H1 (cell line): ENCODE measurements around the gene KLHL26. TPM values are rescaled to one million over a fixed set of nuclear protein-coding genes. Genes with fewer than 3 reads are reported as not detected.

Experiments used
- CTCF ChIA-PET: fragments of 300-600 bp; sonication (Branson Sonifier 250); formaldehyde crosslinking; loops from one replicate; lab custom pipeline; 2021; ENCODE audit not compliant: partially characterized antibody; lab: Charles Lee
- POLR2A ChIA-PET: fragments of 300-600 bp; sonication (Branson Sonifier 250); formaldehyde crosslinking; loops from one replicate; lab custom pipeline; 2021; ENCODE audit warnings: inconsistent platforms; ENCODE audit not compliant: partially characterized antibody; lab: Charles Lee
- DNase-seq, 2 experiments: peaks; one replicate each; pipeline versions ENCODE4 v3.0.0 to v3.0.0-alpha.2; 2010 to 2022; ENCODE audit warnings: low spot score in 2 of 2, low read depth in 1 of 2, mixed read lengths in 1 of 2
- FAIRE-seq: peaks from 2 replicates; lab custom pipeline; 2011; peaks lifted over from hg19 to GRCh38; lab: Jason Lieb, UNC
- H2AFZ ChIP-seq: 2 replicates; pipeline ENCODE4 v1.8.1; 2012; ENCODE audit warnings: low read length, inconsistent platforms
- H2AK5ac ChIP-seq: 2 replicates; pipeline ENCODE4 v1.6.1; 2013; ENCODE audit warnings: low read depth, low read length
- H2BK120ac ChIP-seq: replicated peaks from 2 replicates; pipeline ENCODE3; 2013; ENCODE audit warnings: low read depth, low read length, inconsistent platforms
- H2BK12ac ChIP-seq: 2 replicates; pipeline ENCODE4 v1.6.1; 2013; ENCODE audit warnings: low read depth, low read length
- H2BK15ac ChIP-seq: 2 replicates; pipeline ENCODE4 v1.6.1; 2013; ENCODE audit warnings: low read length
- H2BK20ac ChIP-seq: 2 replicates; pipeline ENCODE4 v1.6.1; 2013; ENCODE audit warnings: low read length
- H2BK5ac ChIP-seq: 2 replicates; pipeline ENCODE4 v1.6.1; 2013; ENCODE audit warnings: low read depth, low read length
- H3K14ac ChIP-seq: 2 replicates; pipeline ENCODE4 v1.6.1; 2013; ENCODE audit warnings: inconsistent platforms; ENCODE audit not compliant: insufficient read length
- H3K18ac ChIP-seq: 2 replicates; pipeline ENCODE4 v1.6.1; 2013; ENCODE audit warnings: low read length; ENCODE audit errors: extremely low read depth
- H3K23ac ChIP-seq: 2 replicates; pipeline ENCODE4 v1.6.1; 2013; ENCODE audit warnings: inconsistent platforms; ENCODE audit not compliant: insufficient read length
- H3K23me2 ChIP-seq: 2 replicates; pipeline ENCODE4 v1.6.1; 2013; ENCODE audit warnings: low read depth, low read length
- H3K27ac ChIP-seq: 2 replicates; pipeline ENCODE4 v1.6.1; 2011; ENCODE audit warnings: low read depth, low read length, inconsistent platforms
- H3K27me3 ChIP-seq, 4 experiments: replicated peaks in 1 of 4; 1 replicate in 1 of 4; 2 replicates in 3 of 4; pipeline versions ENCODE4 v1.6.1 to v1.8.1; 2011 to 2013; ENCODE audit warnings: low read length in 3 of 4, mild to moderate bottlenecking in 3 of 4, inconsistent platforms in 2 of 4, mixed read lengths in 2 of 4, moderate library complexity in 1 of 4; ENCODE audit not compliant: control insufficient read depth in 3 of 4, insufficient read depth in 3 of 4; ENCODE audit errors: extremely low read depth in 1 of 4
- H3K36me3 ChIP-seq, 4 experiments: 2 replicates each; pipeline versions ENCODE4 v1.6.1 to v1.8.1; 2011 to 2013; ENCODE audit warnings: mild to moderate bottlenecking in 4 of 4, low read length in 3 of 4, moderate library complexity in 2 of 4, control low read depth in 1 of 4, inconsistent platforms in 1 of 4; ENCODE audit not compliant: insufficient read depth in 4 of 4, control insufficient read depth in 2 of 4
- H3K4ac ChIP-seq: replicated peaks from 2 replicates; pipeline ENCODE3; 2013; ENCODE audit warnings: low read length, low read depth, mixed read lengths, inconsistent platforms; ENCODE audit not compliant: insufficient read length
- H3K4me1 ChIP-seq, 4 experiments: replicated peaks in 1 of 4; 1 replicate in 1 of 4; 2 replicates in 3 of 4; pipeline versions ENCODE4 v1.6.1 to v1.8.1; 2011 to 2013; ENCODE audit warnings: low read length in 3 of 4, inconsistent platforms in 2 of 4, mixed read lengths in 1 of 4; ENCODE audit not compliant: insufficient read depth in 4 of 4, control insufficient read depth in 3 of 4
- H3K4me2 ChIP-seq, 2 experiments: 2 replicates each; pipeline versions ENCODE4 v1.6.1 to v1.8.1; 2011 to 2013; ENCODE audit warnings: low read depth in 2 of 2, low read length in 2 of 2, control low read depth in 1 of 2, inconsistent platforms in 1 of 2, mild to moderate bottlenecking in 1 of 2; ENCODE audit not compliant: insufficient read depth in 1 of 2
- H3K4me3 ChIP-seq, 4 experiments: fragments of 200-600, 300-600 bp in 1 of 4; sonication (generic), shearing (Covaris generic), sonication (Bioruptor Twin) in 1 of 4; 2 replicates each; pipeline versions ENCODE4 v1.5.1 to v1.8.1; 2011 to 2016; ENCODE audit warnings: low read length in 4 of 4, low read depth in 3 of 4, control low read depth in 2 of 4, inconsistent platforms in 2 of 4, mild to moderate bottlenecking in 2 of 4, mixed read lengths in 1 of 4, moderate library complexity in 1 of 4; ENCODE audit not compliant: insufficient read depth in 2 of 4; ENCODE audit errors: extremely low read depth in 1 of 4
- H3K56ac ChIP-seq: replicated peaks from 2 replicates; pipeline ENCODE3; 2013; ENCODE audit warnings: low read depth, mild to moderate bottlenecking, mixed read lengths, low read length, inconsistent platforms; ENCODE audit not compliant: insufficient read length
- H3K79me1 ChIP-seq: 2 replicates; pipeline ENCODE4 v1.6.1; 2013; ENCODE audit warnings: low read depth, low read length, control low read depth
- H3K79me2 ChIP-seq, 2 experiments: 2 replicates each; pipeline versions ENCODE4 v1.6.1 to v1.8.1; 2012 to 2013; ENCODE audit warnings: low read length in 2 of 2, mild to moderate bottlenecking in 2 of 2, inconsistent platforms in 1 of 2; ENCODE audit not compliant: insufficient read depth in 2 of 2, control insufficient read depth in 1 of 2
- H3K9ac ChIP-seq, 4 experiments: replicated peaks in 1 of 4; 1 replicate in 1 of 4; 2 replicates in 3 of 4; pipeline versions ENCODE4 v1.6.1 to v1.8.1; 2011 to 2013; ENCODE audit warnings: low read depth in 3 of 4, low read length in 3 of 4, control low read depth in 2 of 4, mild to moderate bottlenecking in 2 of 4, moderate library complexity in 2 of 4, inconsistent platforms in 1 of 4; ENCODE audit errors: extremely low read depth in 1 of 4
- H3K9me3 ChIP-seq, 2 experiments: 2 replicates each; pipeline versions ENCODE4 v1.6.1 to v1.8.1; 2012 to 2013; ENCODE audit warnings: mild to moderate bottlenecking in 2 of 2, moderate library complexity in 2 of 2, control low read depth in 1 of 2, inconsistent platforms in 1 of 2, low read depth in 1 of 2, low read length in 1 of 2, mixed read lengths in 1 of 2; ENCODE audit not compliant: insufficient read depth in 2 of 2
- H4K20me1 ChIP-seq, 2 experiments: replicated peaks in 1 of 2; 2 replicates each; pipeline versions ENCODE3 to v1.8.1; 2011 to 2013; ENCODE audit warnings: inconsistent platforms in 2 of 2, low read length in 2 of 2, mild to moderate bottlenecking in 1 of 2; ENCODE audit not compliant: insufficient read depth in 2 of 2, control insufficient read depth in 1 of 2
- H4K5ac ChIP-seq: 2 replicates; pipeline ENCODE4 v1.6.1; 2013; ENCODE audit warnings: low read length, low read depth, mixed read lengths, inconsistent platforms; ENCODE audit not compliant: insufficient read length
- H4K8ac ChIP-seq: 2 replicates; pipeline ENCODE4 v1.8.0; 2013; ENCODE audit warnings: mild to moderate bottlenecking, moderate library complexity, low read length, inconsistent platforms; ENCODE audit not compliant: insufficient read depth; ENCODE audit errors: extremely low read depth
- H4K91ac ChIP-seq: replicated peaks from 2 replicates; pipeline ENCODE3; 2013; ENCODE audit warnings: low read length, mixed read lengths, inconsistent platforms; ENCODE audit not compliant: insufficient read length
- JUN ChIP-seq: IDR thresholded peaks from 2 replicates; pipeline ENCODE4 v1.6.1; 2011; ENCODE audit warnings: low read depth, mild to moderate bottlenecking, improper control_type of control experiment, low read length
- MAFK ChIP-seq: IDR thresholded peaks from 2 replicates; pipeline ENCODE4 v1.6.1; 2012; ENCODE audit warnings: low read depth, mild to moderate bottlenecking, improper control_type of control experiment, low read length
- RAD21 ChIP-seq, 2 experiments: IDR thresholded peaks in 1 of 2; conservative IDR thresholded peaks in 1 of 2; 2 replicates each; pipeline ENCODE4 v1.6.1; 2011; ENCODE audit warnings: low read depth in 2 of 2, low read length in 2 of 2, improper control_type of control experiment in 1 of 2, inconsistent platforms in 1 of 2, mild to moderate bottlenecking in 1 of 2, moderate library complexity in 1 of 2
- SP2 ChIP-seq: IDR thresholded peaks from 2 replicates; pipeline ENCODE4 v1.6.1; 2012; ENCODE audit warnings: mild to moderate bottlenecking, low read length, inconsistent platforms
- TEAD4 ChIP-seq: IDR thresholded peaks from 2 replicates; pipeline ENCODE4 v1.6.1; 2012; ENCODE audit warnings: low read depth, low read length, inconsistent platforms, mixed read lengths
- WGBS, 2 experiments: shearing (Covaris generic) in 1 of 2; methylation state at CpG; one replicate each; pipeline versions ENCODE4 v1.1.6 to v1.1.7; 2013 to 2015; ENCODE audit warnings: low lambda C conversion rate in 2 of 2, mixed read lengths in 2 of 2, inconsistent platforms in 1 of 2, low coverage in 1 of 2, missing lambda C conversion rate in 1 of 2; ENCODE audit not compliant: insufficient replicate concordance in 2 of 2, insufficient coverage in 1 of 2, insufficient read length in 1 of 2; ENCODE audit errors: extremely low coverage in 1 of 2, missing lambda C conversion rate in 1 of 2; 5-methylcytosine and 5-hydroxymethylcytosine counted together
- polyA plus RNA-seq, 7 experiments: library from polyadenylated mRNA; depleted of rRNA in 3 of 7; stranded (reverse) in 5 of 7; unstranded in 2 of 7; fragments of >200 nt in 5 of 7; fragments of 200-250 nt in 2 of 7; gene quantifications; 1 replicate in 5 of 7; 2 replicates in 1 of 7; 4 replicates in 1 of 7; pipeline versions ENCODE4 v1.2.1 to v1.2.3, GENCODE V29; 2011 to 2013; ENCODE audit warnings: missing spikeins in 2 of 7, mixed read lengths in 2 of 7
- total RNA-seq: library from RNA; stranded (reverse); fragmentation: NEBNext Ultra II Directional; extraction: Animal tissue kit (Norgen Biotek cat#: 25700); gene quantifications from 2 replicates; pipeline ENCODE4 v1.2.1, GENCODE V29; 2021
- TF ChIP-seq, protein P1 (sequence below), 3 experiments: IDR thresholded peaks; 1 replicate in 2 of 3; 2 replicates in 1 of 3; pipeline versions ENCODE4 v1.5.1 to v1.6.1; 2011; ENCODE audit warnings: low read length in 3 of 3, mild to moderate bottlenecking in 3 of 3, inconsistent platforms in 2 of 3, low read depth in 1 of 3, moderate library complexity in 1 of 3; ENCODE audit not compliant: insufficient read depth in 1 of 3; ENCODE audit errors: control extremely low read depth in 1 of 3

KLHL26 gene
- total and polyA plus RNA-seq, 2 of the 8 experiments (the other 6 are each of a cell fraction or from before 2014, with no cell fraction given): 2.2 to 8.8 TPM

- H3K4me2 ChIP-seq: no peak overlapping the region
- H3K27ac ChIP-seq: no peak overlapping the region
- H3K27me3 ChIP-seq: no peaks in the 10 kb centered on the region
- no peak overlapping the region for H4K91ac ChIP-seq
- no peak overlapping the region for H2BK15ac ChIP-seq
- no peak overlapping the region for H2BK12ac ChIP-seq
- H3K9ac ChIP-seq: no peak overlapping the region
- peaks cover 0 to 14% (median 2%) of the 10 kb centered on the region in 4 experiments; a peak in 3 of 8 replicates for H3K36me3 ChIP-seq
- H3K79me1 ChIP-seq: no peaks in the 10 kb centered on the region
- H3K4ac ChIP-seq: no peak overlapping the region
- H4K8ac ChIP-seq: no peak overlapping the region; the same call in 1 of the 2 replicates
- H3K79me2 ChIP-seq: no peaks in the 10 kb centered on the region
- no peak overlapping the region for H3K4me3 ChIP-seq
- H3K56ac ChIP-seq: no peak overlapping the region
- no peak for TF ChIP-seq MAFK
- peak; percentile 64 to 73 for TF ChIP-seq RAD21 (IDR thresholded peaks at IDR 0.05 in 1 of 2, conservative IDR thresholded peaks at IDR 0.05 in 1 of 2; ENCODE audit: low read depth in 2 of 2, low read length in 2 of 2)
- no peak for TF ChIP-seq SP2
- TF ChIP-seq JUN: no peak
- TF ChIP-seq TEAD4: no peak
- TF ChIP-seq, protein P1, sequence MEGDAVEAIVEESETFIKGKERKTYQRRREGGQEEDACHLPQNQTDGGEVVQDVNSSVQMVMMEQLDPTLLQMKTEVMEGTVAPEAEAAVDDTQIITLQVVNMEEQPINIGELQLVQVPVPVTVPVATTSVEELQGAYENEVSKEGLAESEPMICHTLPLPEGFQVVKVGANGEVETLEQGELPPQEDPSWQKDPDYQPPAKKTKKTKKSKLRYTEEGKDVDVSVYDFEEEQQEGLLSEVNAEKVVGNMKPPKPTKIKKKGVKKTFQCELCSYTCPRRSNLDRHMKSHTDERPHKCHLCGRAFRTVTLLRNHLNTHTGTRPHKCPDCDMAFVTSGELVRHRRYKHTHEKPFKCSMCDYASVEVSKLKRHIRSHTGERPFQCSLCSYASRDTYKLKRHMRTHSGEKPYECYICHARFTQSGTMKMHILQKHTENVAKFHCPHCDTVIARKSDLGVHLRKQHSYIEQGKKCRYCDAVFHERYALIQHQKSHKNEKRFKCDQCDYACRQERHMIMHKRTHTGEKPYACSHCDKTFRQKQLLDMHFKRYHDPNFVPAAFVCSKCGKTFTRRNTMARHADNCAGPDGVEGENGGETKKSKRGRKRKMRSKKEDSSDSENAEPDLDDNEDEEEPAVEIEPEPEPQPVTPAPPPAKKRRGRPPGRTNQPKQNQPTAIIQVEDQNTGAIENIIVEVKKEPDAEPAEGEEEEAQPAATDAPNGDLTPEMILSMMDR (IDR thresholded peaks at IDR 0.05; ENCODE audit: control extremely low read depth in 1 of 3, insufficient read depth in 1 of 3, low read depth in 1 of 3, low read length in 3 of 3): peak; percentile 37 to 58 (median 58)
- 0 out of 2 replicates have a peak overlapping the region, but pooled peaks have one; percentile 19 for H2BK5ac ChIP-seq
- peaks cover under 1% of the 10 kb centered on the region; the same call in 1 of the 2 replicates for H3K23me2 ChIP-seq
- no peak overlapping the region for H4K5ac ChIP-seq
- H3K9me3 ChIP-seq: no peaks in the 10 kb centered on the region
- no peak overlapping the region for H2AK5ac ChIP-seq
- H2AFZ ChIP-seq: no peak overlapping the region
- no peak overlapping the region for H3K18ac ChIP-seq
- no peak overlapping the region for H2BK120ac ChIP-seq
- no peak overlapping the region for H3K14ac ChIP-seq
- H3K23ac ChIP-seq: no peak overlapping the region
- H3K4me1 ChIP-seq: peaks cover 0 to 5% (median 0%) of the 10 kb centered on the region in 4 experiments; a peak in 4 of 7 replicates
- POLR2A ChIA-PET: interaction anchor here (0.6 to 1.8 kb wide), 9 partner anchors 12 to 313 kb away, joined by 3 to 6 read pairs (median 3); partner anchors contain the start of gene REX1BD
- no peak for FAIRE-seq
- H4K20me1 ChIP-seq: peaks cover 0 to 4% of the 10 kb centered on the region in 2 experiments
- no peak for DNase-seq
- 73% methylated on average over 10 of the region's 13 CpGs; no CpG with 5 or more reads in 1 of the 2 experiments for WGBS, 2 experiments
- no peak overlapping the region for H2BK20ac ChIP-seq
- CTCF ChIA-PET: interaction anchor here (0.6 to 7.5 kb wide), 23 partner anchors 9 to 349 kb away, joined by 3 to 139 read pairs (median 5); partner anchors contain the start of genes REX1BD, TMEM59L, UBA52 and UPF1
These were observed 35.9 kb downstream of the KLHL26 start for GRCh38 chr19:18672606-18673337.
